GM10248 (cell line): ENCODE results near the gene KDELR3.

Source experiments
- CTCF ChIA-PET: fragments of 300-600 bp; sonication (Branson Sonifier 250); formaldehyde crosslinking; extraction: SDS; loops from one replicate; lab custom pipeline; 2021; ENCODE audit warnings: antibody characterized with exemption; lab: Yijun Ruan, JAX
- POLR2A ChIA-PET: fragments of 350-650 bp; sonication (Branson Sonifier 250); formaldehyde crosslinking; extraction: SDS; loops from one replicate; lab custom pipeline; 2020; ENCODE audit warnings: antibody characterized with exemption; lab: Yijun Ruan, JAX
- DNase-seq: peaks from one replicate; pipeline ENCODE4 v3.0.0; 2012; ENCODE audit errors: extremely low spot score
- TF ChIP-seq, protein P1 (sequence below): IDR thresholded peaks from 2 replicates; pipeline ENCODE4 v1.5.1; 2012; ENCODE audit warnings: mild to moderate bottlenecking, low read depth; ENCODE audit errors: extremely low read depth, missing control alignments, control extremely low read depth

Gene KDELR3

DNA sequence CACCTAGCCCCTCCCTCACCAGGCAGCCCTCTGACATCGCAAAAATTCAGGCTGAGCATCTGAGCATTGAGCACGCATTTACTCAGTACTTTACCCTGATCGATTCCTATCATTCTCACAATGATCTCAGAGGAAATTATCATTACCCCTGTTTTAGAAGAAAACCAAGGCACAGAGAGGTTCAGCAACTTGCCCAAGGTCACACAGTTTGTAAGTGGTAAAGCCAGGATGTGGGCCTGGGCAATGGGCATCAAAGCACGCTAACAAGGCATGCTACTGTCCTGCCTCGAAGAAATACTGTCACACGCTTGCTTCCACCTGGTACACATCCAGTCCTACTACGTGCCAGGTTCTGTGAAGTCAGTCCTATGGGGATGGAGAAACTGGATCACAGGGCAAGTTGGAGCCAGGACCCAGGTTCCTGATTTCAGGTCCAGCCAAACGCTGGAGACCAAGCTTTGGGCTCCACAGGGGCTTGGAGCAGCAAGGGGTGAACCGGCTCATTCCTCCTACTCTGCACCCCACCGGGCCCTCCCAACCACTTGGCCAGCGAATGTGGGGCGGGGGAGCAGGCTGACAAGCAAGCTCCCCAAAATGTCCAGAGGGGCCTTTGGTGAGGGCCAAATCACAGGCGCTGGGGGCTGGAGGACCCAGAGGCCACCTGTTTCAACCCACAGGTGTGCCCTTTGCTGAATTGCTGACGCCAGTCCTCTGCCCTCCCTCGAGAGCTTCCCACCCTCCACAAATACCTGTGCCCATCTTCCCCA lies 31.1 kb upstream of the KDELR3 start:
- ChIA-PET CTCF (no interaction called here), POLR2A (no interaction called here)
- DNase-seq = no peak
- TF ChIP-seq, protein P1, sequence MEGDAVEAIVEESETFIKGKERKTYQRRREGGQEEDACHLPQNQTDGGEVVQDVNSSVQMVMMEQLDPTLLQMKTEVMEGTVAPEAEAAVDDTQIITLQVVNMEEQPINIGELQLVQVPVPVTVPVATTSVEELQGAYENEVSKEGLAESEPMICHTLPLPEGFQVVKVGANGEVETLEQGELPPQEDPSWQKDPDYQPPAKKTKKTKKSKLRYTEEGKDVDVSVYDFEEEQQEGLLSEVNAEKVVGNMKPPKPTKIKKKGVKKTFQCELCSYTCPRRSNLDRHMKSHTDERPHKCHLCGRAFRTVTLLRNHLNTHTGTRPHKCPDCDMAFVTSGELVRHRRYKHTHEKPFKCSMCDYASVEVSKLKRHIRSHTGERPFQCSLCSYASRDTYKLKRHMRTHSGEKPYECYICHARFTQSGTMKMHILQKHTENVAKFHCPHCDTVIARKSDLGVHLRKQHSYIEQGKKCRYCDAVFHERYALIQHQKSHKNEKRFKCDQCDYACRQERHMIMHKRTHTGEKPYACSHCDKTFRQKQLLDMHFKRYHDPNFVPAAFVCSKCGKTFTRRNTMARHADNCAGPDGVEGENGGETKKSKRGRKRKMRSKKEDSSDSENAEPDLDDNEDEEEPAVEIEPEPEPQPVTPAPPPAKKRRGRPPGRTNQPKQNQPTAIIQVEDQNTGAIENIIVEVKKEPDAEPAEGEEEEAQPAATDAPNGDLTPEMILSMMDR = no peak

GRCh38 chr22:38437416-38437815 lies 30.5 kb upstream of the KDELR3 start:
- ChIA-PET POLR2A (no interaction called here), CTCF (no interaction called here)
- DNase-seq = no peak
- TF ChIP-seq, protein P1 = no peak

- ChIA-PET CTCF (interaction anchor here (1.2 kb wide), 1 partner anchor 264 kb away, joined by 3 read pairs; no protein-coding TSS in a partner anchor), POLR2A (no interaction called here)
- TF ChIP-seq, protein P1 = no peak
- DNase-seq = no peak
Observed at GRCh38 chr22:38440747-38441350, 27.0 kb upstream of the KDELR3 start.

- POLR2A ChIA-PET = no interaction called here
- CTCF ChIA-PET = no interaction called here
- TF ChIP-seq, protein P1 = no peak
- DNase-seq = no peak
Observed at GRCh38 chr22:38441620-38442287, 26.1 kb upstream of the KDELR3 start.

GRCh38 chr22:38442967-38443627 lies 24.8 kb upstream of the KDELR3 start:
- POLR2A ChIA-PET = interaction anchor here (0.6 kb wide), 1 partner anchor 260 kb away, joined by 4 read pairs; no protein-coding TSS in a partner anchor
- TF ChIP-seq, protein P1 = no peak
- no peak for DNase-seq
- CTCF ChIA-PET = no interaction called here
